Measurements from ENCODE around the gene KNTC1.

- no peak for TF ChIP-seq CTCF (optimal IDR thresholded peaks at IDR 0.05 in 1 of 3, IDR thresholded peaks at IDR 0.05 in 1 of 3, conservative IDR thresholded peaks at IDR 0.05 in 1 of 3; ENCODE audit: extremely low read depth in 1 of 3, insufficient read depth in 2 of 3, low read length in 3 of 3)
- TF ChIP-seq EZH2 (IDR thresholded peaks at IDR 0.05; ENCODE audit: low read length): no peak
These were observed 8.1 kb upstream of the KNTC1 start for GRCh38 chr12:122518908-122519307.

Measured in keratinocyte (primary cell).